Endothelial cell (in vitro differentiated cells): ENCODE measurements around the gene RAB11FIP4. TPM values are rescaled to one million over a fixed set of nuclear protein-coding genes. Genes with fewer than 3 reads are reported as not detected.

ENCODE experiments used
- DNase-seq: peaks from one replicate; pipeline ENCODE4 v3.0.0; 2021; ENCODE audit warnings: low spot score
- H3K27ac Mint-ChIP-seq: one replicate; pipeline ENCODE4 v1.8.0; 2021; ENCODE audit warnings: mixed read lengths, inconsistent platforms; ENCODE audit not compliant: unreplicated experiment
- H3K27me3 Mint-ChIP-seq: one replicate; pipeline ENCODE4 v1.8.0; 2021; ENCODE audit warnings: mild to moderate bottlenecking, moderate library complexity, mixed read lengths, inconsistent platforms; ENCODE audit not compliant: unreplicated experiment
- H3K36me3 Mint-ChIP-seq: one replicate; pipeline ENCODE4 v1.8.0; 2021; ENCODE audit warnings: mild to moderate bottlenecking, low read depth, mixed read lengths, inconsistent platforms; ENCODE audit not compliant: unreplicated experiment
- H3K4me1 Mint-ChIP-seq: one replicate; pipeline ENCODE4 v1.8.0; 2021; ENCODE audit warnings: mild to moderate bottlenecking, mixed read lengths, inconsistent platforms; ENCODE audit not compliant: unreplicated experiment
- H3K4me3 Mint-ChIP-seq: one replicate; pipeline ENCODE4 v1.8.0; 2021; ENCODE audit warnings: mild to moderate bottlenecking, mixed read lengths, inconsistent platforms; ENCODE audit not compliant: unreplicated experiment
- H3K9me3 Mint-ChIP-seq: one replicate; pipeline ENCODE4 v1.8.0; 2021; ENCODE audit warnings: mixed read lengths, inconsistent platforms; ENCODE audit not compliant: unreplicated experiment
- total RNA-seq: library from RNA; stranded (reverse); fragmentation: NEBNext Ultra II Directional; extraction: Animal tissue kit (Norgen Biotek cat#: 25700); gene quantifications from one replicate; pipeline ENCODE4 v1.2.1, GENCODE V29; 2021; ENCODE audit not compliant: unreplicated experiment
- TF ChIP-seq, protein P1 (sequence below): fragments of 200-600 bp; sonication (generic); IDR thresholded peaks from one replicate; pipeline ENCODE4 v1.5.0; 2021; ENCODE audit warnings: antibody characterized with exemption; ENCODE audit not compliant: unreplicated experiment

Gene RAB11FIP4
- total RNA-seq, 1 donor from 2014 or later, result 0.92 TPM

DNA sequence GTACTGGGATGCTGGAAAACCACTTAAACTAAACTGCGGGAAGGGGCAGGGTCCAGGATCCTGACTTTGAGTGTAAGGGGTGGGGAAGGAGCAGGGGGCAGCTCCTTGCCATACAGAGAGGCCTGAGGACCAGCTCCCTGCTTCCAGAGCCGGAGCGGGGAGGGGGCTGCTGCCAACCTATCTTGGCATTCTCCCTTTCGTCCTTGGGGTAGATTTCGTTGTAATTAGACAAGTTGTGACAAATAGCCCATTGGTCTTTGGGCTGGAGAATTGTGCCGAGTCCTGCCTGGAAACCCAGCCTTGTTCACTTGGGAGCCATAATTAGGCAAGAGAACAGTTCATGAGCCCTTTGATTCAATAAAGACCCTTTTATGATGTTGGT, 175.5 kb downstream of the RAB11FIP4 start:
- no peaks in the 10 kb centered on the region for H3K9me3 Mint-ChIP-seq
- no peaks in the 10 kb centered on the region for H3K27me3 Mint-ChIP-seq
- no peak overlapping the region for H3K4me3 Mint-ChIP-seq
- no peak for DNase-seq
- peaks cover 6% of the 10 kb centered on the region for H3K4me1 Mint-ChIP-seq
- TF ChIP-seq, protein P1, sequence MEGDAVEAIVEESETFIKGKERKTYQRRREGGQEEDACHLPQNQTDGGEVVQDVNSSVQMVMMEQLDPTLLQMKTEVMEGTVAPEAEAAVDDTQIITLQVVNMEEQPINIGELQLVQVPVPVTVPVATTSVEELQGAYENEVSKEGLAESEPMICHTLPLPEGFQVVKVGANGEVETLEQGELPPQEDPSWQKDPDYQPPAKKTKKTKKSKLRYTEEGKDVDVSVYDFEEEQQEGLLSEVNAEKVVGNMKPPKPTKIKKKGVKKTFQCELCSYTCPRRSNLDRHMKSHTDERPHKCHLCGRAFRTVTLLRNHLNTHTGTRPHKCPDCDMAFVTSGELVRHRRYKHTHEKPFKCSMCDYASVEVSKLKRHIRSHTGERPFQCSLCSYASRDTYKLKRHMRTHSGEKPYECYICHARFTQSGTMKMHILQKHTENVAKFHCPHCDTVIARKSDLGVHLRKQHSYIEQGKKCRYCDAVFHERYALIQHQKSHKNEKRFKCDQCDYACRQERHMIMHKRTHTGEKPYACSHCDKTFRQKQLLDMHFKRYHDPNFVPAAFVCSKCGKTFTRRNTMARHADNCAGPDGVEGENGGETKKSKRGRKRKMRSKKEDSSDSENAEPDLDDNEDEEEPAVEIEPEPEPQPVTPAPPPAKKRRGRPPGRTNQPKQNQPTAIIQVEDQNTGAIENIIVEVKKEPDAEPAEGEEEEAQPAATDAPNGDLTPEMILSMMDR, result no peak
- peaks cover 1% of the 10 kb centered on the region for H3K36me3 Mint-ChIP-seq
- no peak overlapping the region for H3K27ac Mint-ChIP-seq

DNA sequence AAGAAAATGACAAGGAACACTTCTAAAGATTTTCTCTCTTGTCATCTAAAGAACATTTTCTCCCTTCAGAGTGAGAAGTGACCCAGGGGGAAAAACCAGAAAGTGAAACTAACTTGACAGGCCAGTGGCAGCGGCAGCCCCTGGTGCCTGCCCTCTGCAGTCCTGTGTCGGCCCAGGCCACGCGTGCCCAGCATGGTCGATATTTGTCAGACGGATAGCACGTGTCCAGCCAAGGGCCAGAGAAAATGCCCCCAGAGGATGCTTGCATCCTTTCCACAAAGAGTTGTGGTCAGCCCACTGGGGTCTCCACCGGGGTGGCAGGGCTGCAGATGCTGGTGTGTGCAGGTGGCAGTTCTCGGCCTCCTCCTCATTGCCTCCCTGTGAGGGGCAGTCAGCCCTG, 176.6 kb downstream of the RAB11FIP4 start:
- Mint-ChIP-seq H3K36me3 (peaks cover 4% of the 10 kb centered on the region), H3K4me3 (no peak overlapping the region), H3K4me1 (no peaks in the 10 kb centered on the region), H3K27ac (no peak overlapping the region), H3K27me3 (no peaks in the 10 kb centered on the region), H3K9me3 (no peaks in the 10 kb centered on the region)
- TF ChIP-seq, protein P1, result no peak
- no peak for DNase-seq

DNA sequence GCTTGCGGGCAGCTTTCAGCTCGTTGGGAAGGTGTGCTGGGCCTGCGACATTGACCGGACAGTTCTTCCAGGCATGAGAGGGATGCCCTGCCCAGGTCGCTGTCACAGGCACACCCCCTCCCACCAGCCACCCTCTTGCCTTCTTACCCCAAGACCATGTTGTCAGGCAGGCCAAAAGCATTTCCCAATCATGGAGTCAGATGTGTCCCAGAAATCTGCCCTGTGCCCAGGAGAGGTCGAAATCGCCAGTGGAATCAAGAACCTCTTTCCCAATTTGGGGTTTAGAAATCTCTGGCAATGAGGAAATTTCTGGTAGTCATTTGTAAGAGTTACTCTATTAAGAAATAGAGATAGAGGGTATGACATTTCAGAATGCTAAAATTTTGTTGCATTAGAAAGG, 177.1 kb downstream of the RAB11FIP4 start:
- TF ChIP-seq, protein P1, result no peak
- Mint-ChIP-seq H3K9me3 (no peaks in the 10 kb centered on the region), H3K4me1 (no peaks in the 10 kb centered on the region)

DNA sequence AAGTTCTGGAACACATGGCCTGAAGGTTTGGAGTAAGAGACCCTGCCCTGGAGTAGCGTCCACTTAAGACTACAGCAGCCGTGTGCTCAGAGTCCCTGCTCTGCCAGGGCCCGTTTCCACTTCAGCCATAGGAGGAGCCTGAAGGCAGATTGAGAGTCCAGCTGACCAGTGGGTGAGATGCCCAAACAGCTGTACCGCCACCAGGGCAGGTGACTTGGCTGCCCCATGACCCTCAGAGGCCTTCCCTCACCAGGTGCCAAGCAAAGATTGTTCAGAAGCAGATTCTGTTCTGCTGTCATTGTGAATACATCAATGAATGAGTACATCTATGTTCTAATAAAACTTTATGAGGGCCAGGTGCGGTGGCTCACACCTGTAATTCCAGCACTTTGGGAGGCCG, 178.8 kb downstream of the RAB11FIP4 start:
- Mint-ChIP-seq H3K27me3 (no peaks in the 10 kb centered on the region), H3K4me3 (no peak overlapping the region), H3K27ac (no peak overlapping the region), H3K36me3 (peaks cover 4% of the 10 kb centered on the region), H3K9me3 (no peaks in the 10 kb centered on the region), H3K4me1 (peaks cover 3% of the 10 kb centered on the region)
- DNase-seq, result no peak
- TF ChIP-seq, protein P1, result no peak

More for the DNA sequence above, 177.1 kb downstream of the RAB11FIP4 start:
- H3K4me3 Mint-ChIP-seq, result no peak overlapping the region
- no peak overlapping the region for H3K27ac Mint-ChIP-seq
- H3K27me3 Mint-ChIP-seq, result no peaks in the 10 kb centered on the region
- DNase-seq, result no peak
- H3K36me3 Mint-ChIP-seq, result peaks cover 4% of the 10 kb centered on the region

DNA sequence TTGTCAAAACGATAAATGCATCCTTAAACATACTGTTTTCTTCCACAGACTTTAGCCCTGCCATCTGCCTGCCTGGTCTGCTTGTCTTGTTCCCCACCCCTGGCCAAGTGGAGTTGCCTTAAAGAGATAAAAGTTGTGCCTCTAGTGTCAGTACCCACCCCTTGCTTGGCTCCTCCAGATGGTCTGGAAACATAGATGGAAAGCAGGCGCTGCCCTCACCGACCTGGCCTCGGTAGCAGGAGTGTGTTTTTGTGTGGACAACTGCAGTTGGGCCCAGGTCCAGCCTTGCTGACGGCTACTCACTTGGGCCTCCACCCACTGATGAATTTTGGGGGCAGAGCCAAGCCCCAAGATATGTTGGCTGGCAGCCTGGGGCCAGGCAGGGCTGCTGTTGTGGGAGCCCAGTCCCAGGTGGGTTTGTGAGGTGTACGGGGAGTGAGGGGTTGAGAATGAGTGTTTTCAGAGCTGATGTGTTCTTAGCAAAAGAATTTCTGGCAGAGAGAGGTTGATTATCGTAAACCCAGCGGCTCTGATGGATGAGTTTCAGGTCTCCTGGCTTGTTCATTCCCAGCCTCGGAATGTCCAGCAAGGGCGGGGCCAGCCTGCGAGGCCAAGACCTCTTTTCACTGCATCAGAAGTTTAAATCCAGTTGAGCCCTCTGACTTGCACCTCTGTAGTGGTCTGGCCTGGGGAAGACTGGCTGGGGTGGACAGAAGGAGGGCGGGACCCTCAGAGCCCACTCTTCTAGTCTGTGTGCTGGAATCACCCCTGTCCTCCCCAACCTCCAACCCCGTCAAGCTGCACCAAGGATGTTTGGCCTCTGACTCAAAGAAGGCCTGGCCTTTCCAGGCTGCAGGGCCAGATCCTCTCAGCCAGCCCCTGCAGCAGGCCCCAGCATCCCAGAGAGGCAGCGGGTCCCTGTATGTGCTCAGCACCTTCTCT, 179.7 kb downstream of the RAB11FIP4 start:
- DNase-seq, result no peak
- peaks cover 3% of the 10 kb centered on the region for H3K4me1 Mint-ChIP-seq
- peaks cover 4% of the 10 kb centered on the region for H3K36me3 Mint-ChIP-seq
- no peaks in the 10 kb centered on the region for H3K9me3 Mint-ChIP-seq
- no peak overlapping the region for H3K27ac Mint-ChIP-seq
- H3K27me3 Mint-ChIP-seq, result peaks cover 2% of the 10 kb centered on the region
- TF ChIP-seq, protein P1, result no peak
- peak overlapping the region; percentile 31 for H3K4me3 Mint-ChIP-seq
